Left ventricle myocardium inferior (tissue), 1 donor: Measurements from ENCODE around the gene KCNQ2. TPM values are rescaled to one million over a fixed set of nuclear protein-coding genes. Genes with fewer than 3 reads are reported as not detected.

Source experiments
- DNase-seq: peaks from one replicate; pipeline ENCODE4 v3.0.0-alpha.2; 2020
- H3K27ac ChIP-seq: fragments of 200-600 bp; replicated peaks from 2 replicates; pipeline ENCODE4 v1.8.0; 2021
- H3K27me3 ChIP-seq: fragments of 200-600 bp; 2 replicates; pipeline ENCODE4 v1.8.0; 2021; ENCODE audit warnings: low read depth
- H3K36me3 ChIP-seq: fragments of 200-600 bp; 2 replicates; pipeline ENCODE4 v1.8.0; 2021
- H3K4me1 ChIP-seq: fragments of 200-600 bp; 2 replicates; pipeline ENCODE4 v1.8.0; 2021
- H3K4me3 ChIP-seq: fragments of 200-600 bp; 2 replicates; pipeline ENCODE4 v1.8.0; 2021; ENCODE audit warnings: mild to moderate bottlenecking, moderate library complexity
- H3K9me3 ChIP-seq: fragments of 200-600 bp; replicated peaks from 2 replicates; pipeline ENCODE4 v1.8.0; 2021
- CTCF ChIP-seq: fragments of 200-600 bp; IDR thresholded peaks from 2 replicates; pipeline ENCODE4 v1.8.0; 2021; ENCODE audit warnings: antibody characterized with exemption, mild to moderate bottlenecking, borderline replicate concordance
- intact Hi-C: fragments of 100-400 bp; cut with micrococcal nuclease; formaldehyde crosslinking; loops from one replicate; pipeline ENCODE4 v1.11.0; 2022
- total RNA-seq: library from RNA; stranded (reverse); fragmentation: NEBNext Ultra II Directional; extraction: Animal tissue kit (Norgen Biotek cat#: 25700); gene quantifications from one replicate; pipeline ENCODE4 v1.2.1, GENCODE V29; 2021
- donor health status: DM: no; HTN: yes; CAD: no; lungs with severe emphysema.

Gene KCNQ2
- total RNA-seq, 1 donor from 2014 or later = 2.3 TPM

DNA sequence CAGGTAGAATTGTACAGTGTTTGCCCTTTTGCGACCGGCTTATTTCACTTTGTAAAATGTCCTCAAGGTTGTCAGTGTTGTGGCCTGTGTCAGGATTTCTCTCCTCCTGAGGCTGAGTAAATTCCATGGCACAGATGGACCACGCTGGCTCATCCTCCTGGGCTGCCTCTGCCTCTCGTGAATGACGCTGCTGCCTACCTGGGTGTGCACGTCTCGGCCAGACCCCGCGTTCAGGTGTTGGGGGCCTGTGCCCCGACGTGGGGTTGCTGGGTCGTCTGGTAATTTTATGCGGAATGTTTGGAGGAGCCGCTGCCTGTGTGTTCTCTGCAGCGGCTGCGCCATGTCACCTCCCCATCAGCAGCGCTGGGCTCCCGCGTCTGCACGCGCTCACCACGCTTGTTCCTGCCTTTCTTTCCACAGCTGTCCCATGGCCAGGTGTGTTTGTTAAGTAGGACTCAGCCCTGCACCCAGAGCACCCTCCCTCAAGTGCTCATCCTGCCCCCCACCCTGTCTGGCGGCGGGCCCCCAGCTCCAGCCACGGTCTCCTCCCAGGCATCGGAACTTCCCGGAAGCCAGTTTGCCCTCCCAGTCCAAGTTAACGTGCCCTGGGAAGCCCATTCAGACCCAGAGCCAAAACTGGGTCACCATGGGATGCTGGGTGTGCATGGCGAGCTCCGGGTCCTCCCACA is 75.2 kb downstream of the KCNQ2 start:
- no peaks in the 10 kb centered on the region for H3K9me3 ChIP-seq
- H3K27ac ChIP-seq = no peak overlapping the region
- H3K4me1 ChIP-seq = no peaks in the 10 kb centered on the region
- H3K4me3 ChIP-seq = no peak overlapping the region
- H3K36me3 ChIP-seq = no peaks in the 10 kb centered on the region
- TF ChIP-seq CTCF = no peak
- DNase-seq = no peak
- H3K27me3 ChIP-seq = peaks cover 99% of the 10 kb centered on the region
- intact Hi-C loops = no loop called here

GRCh38 chr20:63396300-63396699 is 76.2 kb downstream of the KCNQ2 start:
- Histone ChIP-seq H3K27me3 (peaks cover 100% of the 10 kb centered on the region), H3K4me1 (no peaks in the 10 kb centered on the region)
- DNase-seq = no peak

GRCh38 chr20:63395723-63396122 is 76.7 kb downstream of the KCNQ2 start:
- H3K27me3 ChIP-seq = peaks cover 98% of the 10 kb centered on the region
- H3K27ac ChIP-seq = no peak overlapping the region
- intact Hi-C loops = no loop called here
- H3K4me1 ChIP-seq = no peaks in the 10 kb centered on the region
- no peaks in the 10 kb centered on the region for H3K36me3 ChIP-seq
- no peak for TF ChIP-seq CTCF
- peaks cover 11% of the 10 kb centered on the region for H3K9me3 ChIP-seq
- no peak for DNase-seq
- H3K4me3 ChIP-seq = no peak overlapping the region

More at GRCh38 chr20:63396300-63396699, 76.2 kb downstream of the KCNQ2 start:
- Histone ChIP-seq H3K4me3 (no peak overlapping the region), H3K27ac (no peak overlapping the region), H3K36me3 (no peaks in the 10 kb centered on the region), H3K9me3 (peaks cover 5% of the 10 kb centered on the region)
- TF ChIP-seq CTCF = no peak
- intact Hi-C loops = no loop called here

- H3K9me3 ChIP-seq = peaks cover 18% of the 10 kb centered on the region
- H3K4me3 ChIP-seq = no peak overlapping the region
- H3K27ac ChIP-seq = no peak overlapping the region
- H3K27me3 ChIP-seq = peaks cover 90% of the 10 kb centered on the region
- no peak for DNase-seq
- H3K4me1 ChIP-seq = no peaks in the 10 kb centered on the region
- intact Hi-C loops = no loop called here
- no peaks in the 10 kb centered on the region for H3K36me3 ChIP-seq
- no peak for TF ChIP-seq CTCF
Observed at GRCh38 chr20:63394920-63395455, 77.5 kb downstream of the KCNQ2 start.

DNA sequence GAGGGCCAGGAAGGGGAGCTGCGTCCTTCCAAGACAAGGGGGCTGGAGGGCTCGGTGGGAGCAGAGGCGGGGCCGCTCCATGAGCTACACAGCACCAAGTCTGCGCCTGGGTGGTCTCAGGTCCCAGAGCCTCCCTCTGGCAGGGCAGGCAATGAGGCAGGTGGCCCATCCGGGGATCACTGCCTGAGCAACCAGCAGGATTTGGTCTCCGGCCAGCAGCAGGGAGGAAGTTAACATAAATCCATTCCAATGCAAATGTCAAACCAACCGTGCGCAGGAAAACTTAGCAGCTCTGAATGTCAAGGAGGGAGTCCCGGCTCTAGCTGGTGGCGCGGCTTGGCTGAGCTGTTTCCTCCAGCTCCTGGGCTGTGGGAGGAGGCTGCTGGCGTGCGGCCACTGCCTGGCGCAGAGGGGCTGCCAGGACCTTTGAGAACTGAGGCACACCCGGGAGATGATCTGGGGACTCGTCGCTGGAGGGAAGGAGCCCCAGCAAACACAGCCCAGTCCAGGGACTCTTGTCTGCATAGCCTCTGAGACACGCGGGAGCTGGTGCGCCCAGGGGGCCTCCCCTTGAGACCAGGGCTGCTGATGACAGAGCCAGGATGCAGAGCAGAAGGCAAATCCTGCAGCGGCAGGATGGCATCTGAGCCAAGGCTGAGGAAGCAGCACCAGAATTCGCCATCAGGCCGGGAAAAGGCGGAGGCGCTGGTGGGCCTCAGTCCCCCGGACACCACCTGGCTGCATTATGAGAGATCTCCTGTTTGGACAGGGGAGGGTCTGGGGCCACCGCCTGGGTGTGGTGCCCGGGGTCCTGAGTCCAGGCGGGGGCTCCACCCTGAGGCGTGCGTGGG is 78.2 kb downstream of the KCNQ2 start:
- intact Hi-C loops = no loop called here
- Histone ChIP-seq H3K27me3 (peaks cover 83% of the 10 kb centered on the region), H3K9me3 (peaks cover 25% of the 10 kb centered on the region), H3K4me3 (no peak overlapping the region), H3K36me3 (no peaks in the 10 kb centered on the region), H3K27ac (no peak overlapping the region), H3K4me1 (no peaks in the 10 kb centered on the region)
- no peak for DNase-seq
- no peak for TF ChIP-seq CTCF
